Peyer's patch (tissue), 4 donors: ENCODE results near the gene TRIM39.

ENCODE experiments used
- CTCF ChIP-seq, 6 experiments: fragments of 450-650 bp in 4 of 6; fragments of 200-600 bp in 2 of 6; sonication (generic) in 1 of 6; IDR thresholded peaks; one replicate each; pipeline ENCODE4 v1.5.1; 2017 to 2019; ENCODE audit warnings: antibody characterized with exemption in 6 of 6, mild to moderate bottlenecking in 3 of 6, moderate library complexity in 1 of 6
- POLR2A ChIP-seq, 2 donors: fragments of 450-650 bp; IDR thresholded peaks; one replicate each; pipeline ENCODE4 v1.5.1; 2017; ENCODE audit warnings: antibody characterized with exemption in 2 of 2, mild to moderate bottlenecking in 2 of 2, moderate library complexity in 2 of 2

DNA sequence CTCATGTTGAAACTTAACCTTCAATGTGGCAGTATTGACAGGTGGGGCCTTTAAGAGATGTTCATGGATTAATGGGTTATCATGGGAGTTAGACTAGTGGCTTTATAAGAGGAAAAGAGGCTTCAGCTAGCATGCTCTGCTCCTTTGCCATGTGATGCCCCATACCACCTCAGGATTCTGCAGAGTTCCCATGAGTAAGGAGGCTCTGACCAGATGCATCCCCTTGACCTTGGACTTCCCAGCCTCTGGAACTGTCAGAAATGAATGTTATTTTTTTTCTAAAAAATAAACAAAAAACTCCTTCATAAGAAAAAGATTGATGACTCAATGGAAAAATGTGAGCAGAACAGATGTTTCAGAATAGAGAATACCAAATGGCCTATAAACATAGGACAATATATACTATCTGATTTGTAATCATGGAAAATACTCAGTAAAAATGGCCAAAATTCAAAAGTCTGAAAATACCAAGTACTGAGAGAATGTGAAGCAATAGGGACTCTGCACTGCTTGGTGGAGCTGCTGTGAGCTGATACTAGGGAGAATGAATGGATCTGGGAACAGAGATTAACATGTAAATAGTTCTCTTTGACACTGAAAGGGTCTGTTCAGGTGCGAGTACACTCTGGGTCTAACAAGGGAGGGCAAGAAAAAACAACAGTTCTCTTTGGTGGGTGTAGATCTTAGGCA, 7.4 kb upstream of the TRIM39 start:
- TF ChIP-seq CTCF (IDR thresholded peaks at IDR 0.05) (no peak), POLR2A (IDR thresholded peaks at IDR 0.05) (no peak)
